ENCODE results near the gene RGS8.

Gene RGS8

GRCh38 chr1:182642461-182642860 is 41.9 kb downstream of the RGS8 start:
- in situ Hi-C loops (cut with MboI; ENCODE audit: low sequenced_read_pairs): no loop called here

GRCh38 chr1:182641561-182641960 is 42.8 kb downstream of the RGS8 start:
- in situ Hi-C loops (cut with MboI; ENCODE audit: low sequenced_read_pairs): no loop called here

- in situ Hi-C loops (cut with MboI; ENCODE audit: low sequenced_read_pairs): no loop called here
These were observed 45.1 kb downstream of the RGS8 start for GRCh38 chr1:182639330-182639729.

GRCh38 chr1:182637769-182638168 is 46.6 kb downstream of the RGS8 start:
- in situ Hi-C loops (cut with MboI; ENCODE audit: low sequenced_read_pairs): no loop called here

GRCh38 chr1:182635871-182636270 is 48.5 kb downstream of the RGS8 start:
- in situ Hi-C loops (cut with MboI; ENCODE audit: low sequenced_read_pairs): no loop called here
